DND-41 (cell line): ENCODE data around the gene UST.

Source experiments
- ATAC-seq: fragments of 200-7000 bp; cut with Tn5 transposase; 3 replicates; pipeline ENCODE4 v1.9.1; 2021; ENCODE audit warnings: low read depth; ENCODE audit not compliant: insufficient read depth
- DNase-seq: peaks from one replicate; pipeline ENCODE4 v3.0.0-alpha.2; 2020
- H2AFZ ChIP-seq: 2 replicates; pipeline ENCODE4 v1.6.0; 2012; ENCODE audit warnings: low read depth, low read length
- H3K27ac ChIP-seq: 2 replicates; pipeline ENCODE4 v1.5.1; 2012; ENCODE audit warnings: low read length, inconsistent platforms
- H3K27me3 ChIP-seq: fragments of 200-600 bp; sonication (generic); 2 replicates; pipeline ENCODE4 v1.6.0; 2012; ENCODE audit warnings: low read length, mild to moderate bottlenecking, inconsistent platforms; ENCODE audit not compliant: insufficient read depth, poor library complexity
- H3K36me3 ChIP-seq: 2 replicates; pipeline ENCODE4 v1.5.1; 2012; ENCODE audit warnings: low read length, inconsistent platforms; ENCODE audit not compliant: insufficient read depth
- H3K4me1 ChIP-seq: 2 replicates; pipeline ENCODE4 v1.5.1; 2012; ENCODE audit warnings: mild to moderate bottlenecking, low read length; ENCODE audit not compliant: insufficient read depth
- H3K4me2 ChIP-seq: 2 replicates; pipeline ENCODE4 v1.6.0; 2012; ENCODE audit warnings: mild to moderate bottlenecking, moderate library complexity, low read length, inconsistent platforms; ENCODE audit not compliant: insufficient read depth
- H3K4me3 ChIP-seq, 2 experiments: fragments of 200-600 bp in 1 of 2; shearing (Covaris generic) in 1 of 2; 2 replicates each; pipeline ENCODE4 v1.5.1; 2012 to 2016; ENCODE audit warnings: inconsistent platforms in 2 of 2, low read length in 2 of 2, mild to moderate bottlenecking in 2 of 2, low read depth in 1 of 2, moderate library complexity in 1 of 2
- H3K79me2 ChIP-seq: 2 replicates; pipeline ENCODE4 v1.6.0; 2012; ENCODE audit warnings: low read length, inconsistent platforms; ENCODE audit not compliant: insufficient read depth
- H3K9ac ChIP-seq: 2 replicates; pipeline ENCODE4 v1.6.0; 2012; ENCODE audit warnings: low read depth, mild to moderate bottlenecking, inconsistent platforms, low read length, moderate library complexity
- H3K9me3 ChIP-seq: 2 replicates; pipeline ENCODE4 v1.5.1; 2012; ENCODE audit warnings: low read length, moderate library complexity, mild to moderate bottlenecking, inconsistent platforms; ENCODE audit not compliant: insufficient read depth, severe bottlenecking
- H4K20me1 ChIP-seq: 2 replicates; pipeline ENCODE4 v1.6.0; 2012; ENCODE audit warnings: low read length; ENCODE audit not compliant: insufficient read depth
- EZH2 ChIP-seq: IDR thresholded peaks from 3 replicates; pipeline ENCODE4 v1.6.1; 2012; ENCODE audit warnings: borderline replicate concordance, low read depth, mild to moderate bottlenecking, moderate library complexity, low read length, inconsistent platforms; ENCODE audit not compliant: severe bottlenecking
- TF ChIP-seq, protein P1 (sequence below): IDR thresholded peaks from 2 replicates; pipeline ENCODE4 v1.5.1; 2012; ENCODE audit warnings: borderline replicate concordance, low read length, moderate library complexity, mild to moderate bottlenecking; ENCODE audit not compliant: poor library complexity, severe bottlenecking; ENCODE audit errors: extremely low read depth

The UST gene

GRCh38 chr6:148866657-148867268 lies 119.9 kb downstream of the UST start:
- peak; percentile 38; the same call in 1 of the 3 replicates for ATAC-seq
- no peak for DNase-seq
- Histone ChIP-seq H3K27ac (no peak overlapping the region), H3K4me1 (peaks cover 3% of the 10 kb centered on the region; the same call in 1 of the 2 replicates), H3K4me3 (no peak overlapping the region), H3K27me3 (no peaks in the 10 kb centered on the region), H3K79me2 (no peaks in the 10 kb centered on the region), H3K9me3 (no peaks in the 10 kb centered on the region), H3K4me2 (no peak overlapping the region), H4K20me1 (no peaks in the 10 kb centered on the region), H2AFZ (no peak overlapping the region), H3K36me3 (no peaks in the 10 kb centered on the region), H3K9ac (no peak overlapping the region)
- TF ChIP-seq, protein P1, sequence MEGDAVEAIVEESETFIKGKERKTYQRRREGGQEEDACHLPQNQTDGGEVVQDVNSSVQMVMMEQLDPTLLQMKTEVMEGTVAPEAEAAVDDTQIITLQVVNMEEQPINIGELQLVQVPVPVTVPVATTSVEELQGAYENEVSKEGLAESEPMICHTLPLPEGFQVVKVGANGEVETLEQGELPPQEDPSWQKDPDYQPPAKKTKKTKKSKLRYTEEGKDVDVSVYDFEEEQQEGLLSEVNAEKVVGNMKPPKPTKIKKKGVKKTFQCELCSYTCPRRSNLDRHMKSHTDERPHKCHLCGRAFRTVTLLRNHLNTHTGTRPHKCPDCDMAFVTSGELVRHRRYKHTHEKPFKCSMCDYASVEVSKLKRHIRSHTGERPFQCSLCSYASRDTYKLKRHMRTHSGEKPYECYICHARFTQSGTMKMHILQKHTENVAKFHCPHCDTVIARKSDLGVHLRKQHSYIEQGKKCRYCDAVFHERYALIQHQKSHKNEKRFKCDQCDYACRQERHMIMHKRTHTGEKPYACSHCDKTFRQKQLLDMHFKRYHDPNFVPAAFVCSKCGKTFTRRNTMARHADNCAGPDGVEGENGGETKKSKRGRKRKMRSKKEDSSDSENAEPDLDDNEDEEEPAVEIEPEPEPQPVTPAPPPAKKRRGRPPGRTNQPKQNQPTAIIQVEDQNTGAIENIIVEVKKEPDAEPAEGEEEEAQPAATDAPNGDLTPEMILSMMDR: no peak
- no peak for TF ChIP-seq EZH2

GRCh38 chr6:148867862-148868261 lies 121.0 kb downstream of the UST start:
- Histone ChIP-seq H3K27me3 (no peaks in the 10 kb centered on the region), H3K36me3 (no peaks in the 10 kb centered on the region), H3K9me3 (no peaks in the 10 kb centered on the region), H4K20me1 (no peaks in the 10 kb centered on the region), H3K27ac (no peak overlapping the region), H3K4me2 (no peak overlapping the region), H3K9ac (no peak overlapping the region), H3K4me1 (peaks cover 3% of the 10 kb centered on the region; the same call in 1 of the 2 replicates), H3K4me3 (no peak overlapping the region), H2AFZ (no peak overlapping the region), H3K79me2 (no peaks in the 10 kb centered on the region)
- ATAC-seq: 0 out of 3 replicates have a peak, but pooled peaks have one; percentile 41
- no peak for DNase-seq
- no peak for TF ChIP-seq EZH2
- TF ChIP-seq, protein P1: no peak

GRCh38 chr6:148868314-148868713 lies 121.5 kb downstream of the UST start:
- Histone ChIP-seq H4K20me1 (0 out of 2 replicates have a peak, but pooled peaks cover 3% of the 10 kb centered on the region), H3K4me1 (peaks cover 3% of the 10 kb centered on the region; the same call in 1 of the 2 replicates), H3K4me3 (no peak overlapping the region), H3K9me3 (no peaks in the 10 kb centered on the region), H3K79me2 (no peaks in the 10 kb centered on the region), H3K4me2 (no peak overlapping the region), H3K27ac (no peak overlapping the region), H3K36me3 (no peaks in the 10 kb centered on the region), H3K9ac (no peak overlapping the region), H2AFZ (no peak overlapping the region), H3K27me3 (no peaks in the 10 kb centered on the region)
- TF ChIP-seq, protein P1: no peak
- TF ChIP-seq EZH2: no peak
- ATAC-seq (no peak), DNase-seq (no peak)
